Breast epithelium (tissue), 4 donors: Measurements from ENCODE around the gene SPOP. TPM values are rescaled to one million over a fixed set of nuclear protein-coding genes. Genes with fewer than 3 reads are reported as not detected.
A peak's percentile ranks its signal among the peaks of the same experiment; 100 is the strongest.

Experiments used
- DNase-seq, 2 donors: peaks; one replicate each; pipeline ENCODE4 v3.0.0-alpha.2; 2019; ENCODE audit warnings: low spot score in 2 of 2
- H3K27ac ChIP-seq, 2 donors: fragments of 200-600 bp; sonication (generic) in 1 of 2; one replicate each; pipeline ENCODE4 v1.5.1; 2016 to 2019; ENCODE audit warnings: mild to moderate bottlenecking in 1 of 2
- H3K27me3 ChIP-seq, 2 donors: fragments of 200-600 bp; sonication (generic) in 1 of 2; one replicate each; pipeline versions ENCODE4 v1.5.1 to v1.6.0; 2017 to 2019; ENCODE audit warnings: control low read depth in 1 of 2, mild to moderate bottlenecking in 1 of 2
- H3K36me3 ChIP-seq: fragments of 200-600 bp; one replicate; pipeline ENCODE4 v1.5.1; 2019
- H3K4me1 ChIP-seq, 2 donors: fragments of 200-600 bp; sonication (generic); one replicate each; pipeline ENCODE4 v1.5.1; 2016 to 2019; ENCODE audit warnings: control low read depth in 1 of 2
- H3K4me3 ChIP-seq, 3 donors: fragments of 200-600 bp; sonication (generic); 1 replicate in 2 of 3; 2 replicates in 1 of 3; pipeline ENCODE4 v1.5.1; 2016 to 2019; ENCODE audit warnings: mild to moderate bottlenecking in 3 of 3, moderate library complexity in 2 of 3
- H3K9me3 ChIP-seq, 2 donors: fragments of 200-600 bp; sonication (generic) in 1 of 2; one replicate each; pipeline ENCODE4 v1.5.1; 2016 to 2019; ENCODE audit warnings: control low read depth in 1 of 2
- CTCF ChIP-seq, 3 donors: fragments of 450-650 bp; IDR thresholded peaks; one replicate each; pipeline ENCODE4 v1.5.1; 2016 to 2017; ENCODE audit warnings: antibody characterized with exemption in 3 of 3, mild to moderate bottlenecking in 3 of 3, moderate library complexity in 3 of 3
- POLR2A ChIP-seq: fragments of 450-650 bp; IDR thresholded peaks from one replicate; pipeline ENCODE4 v1.6.1; 2016; ENCODE audit warnings: antibody characterized with exemption, mild to moderate bottlenecking, moderate library complexity
- POLR2AphosphoS5 ChIP-seq, 3 donors: sonication (generic); formaldehyde crosslinking; IDR thresholded peaks; one replicate each; pipeline ENCODE4 v1.6.1; 2017; ENCODE audit warnings: antibody characterized with exemption in 3 of 3
- intact Hi-C: fragments of 100-400 bp; cut with DNase I; formaldehyde crosslinking; loops from one replicate; pipeline ENCODE4 v1.15.1; 2023; ENCODE audit warnings: low total_unique reads
- total RNA-seq, 3 donors: library from RNA; depleted of rRNA; stranded (reverse); fragments of >200 nt; gene quantifications; one replicate each; pipeline ENCODE4 v1.1.0, GENCODE V29; 2016

The SPOP gene
- total RNA-seq, 3 donors from 2014 or later: 48.3 to 73.8 (median 55.4) TPM

DNA sequence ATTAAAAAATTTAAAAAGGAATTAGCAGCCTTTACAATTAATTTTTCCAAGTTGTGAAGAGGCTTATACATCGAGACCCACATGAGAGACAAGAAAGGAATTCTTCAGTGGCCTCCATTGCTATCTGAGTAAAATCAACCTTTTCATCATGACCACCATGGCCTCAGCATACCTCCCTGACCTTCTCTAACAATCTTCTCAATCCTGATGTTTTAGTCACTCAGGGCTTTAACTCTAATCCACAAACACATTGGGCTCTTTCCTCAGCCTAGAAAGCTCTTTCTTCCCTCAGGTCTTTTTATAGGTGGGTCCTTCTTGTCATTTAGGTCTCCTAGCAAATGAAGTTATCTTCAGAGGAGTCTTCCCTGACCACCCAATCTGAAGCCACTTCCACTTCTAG lies 46.4 kb downstream of the SPOP start:
- H3K4me1 ChIP-seq: no peaks in the 10 kb centered on the region

DNA sequence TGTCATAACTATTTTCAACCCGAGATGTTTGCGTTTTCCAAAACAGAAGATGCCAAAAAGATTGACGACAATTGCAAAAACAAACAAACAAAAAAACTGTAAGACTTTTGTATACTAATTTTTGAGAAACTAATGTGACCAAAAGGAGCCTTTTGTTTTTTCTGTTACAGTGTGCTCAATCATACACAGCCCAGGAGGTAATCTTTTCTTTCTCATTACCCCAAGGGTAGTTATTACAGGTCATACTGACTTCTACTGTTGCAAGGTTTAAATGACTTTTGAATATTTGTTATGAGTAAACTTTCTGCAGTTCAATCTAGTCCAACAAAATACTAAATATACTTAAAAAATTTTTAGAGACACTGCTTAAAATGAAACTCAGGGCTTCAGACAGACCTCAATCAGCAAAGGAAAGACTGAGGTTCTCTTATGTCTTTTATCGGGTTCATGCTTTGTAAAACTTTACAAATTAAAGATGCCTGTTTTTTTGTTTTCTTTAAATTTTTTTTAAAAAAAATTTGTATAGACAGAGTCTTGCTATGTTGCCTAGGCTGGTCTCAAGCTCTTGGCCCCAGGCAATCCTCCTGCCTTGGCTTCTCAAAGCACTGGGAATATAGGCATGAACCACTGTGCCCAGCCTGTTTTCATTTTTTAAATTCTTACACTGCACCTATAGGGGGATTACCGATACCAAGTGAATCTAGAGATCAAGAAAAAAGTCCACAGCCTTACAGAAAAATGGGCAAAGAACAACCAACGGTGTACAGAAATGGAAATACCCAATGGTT lies 47.6 kb downstream of the SPOP start:
- H3K9me3 ChIP-seq: no peaks in the 10 kb centered on the region
- intact Hi-C loops: no loop called here
- TF ChIP-seq POLR2A (no peak), CTCF (IDR thresholded peaks at IDR 0.05) (no peak), POLR2AphosphoS5 (IDR thresholded peaks at IDR 0.05) (no peak)
- no peak for DNase-seq
- no peaks in the 10 kb centered on the region for H3K36me3 ChIP-seq
- H3K27ac ChIP-seq: no peak overlapping the region
- no peaks in the 10 kb centered on the region for H3K4me1 ChIP-seq
- no peak overlapping the region for H3K4me3 ChIP-seq
- H3K27me3 ChIP-seq: no peaks in the 10 kb centered on the region

More for the DNA sequence above, 46.4 kb downstream of the SPOP start:
- no peak for DNase-seq
- TF ChIP-seq POLR2A (no peak), POLR2AphosphoS5 (IDR thresholded peaks at IDR 0.05) (no peak), CTCF (IDR thresholded peaks at IDR 0.05) (no peak)
- Histone ChIP-seq H3K27ac (no peak overlapping the region), H3K9me3 (no peaks in the 10 kb centered on the region), H3K4me3 (no peak overlapping the region), H3K36me3 (no peaks in the 10 kb centered on the region), H3K27me3 (no peaks in the 10 kb centered on the region)
- intact Hi-C loops: no loop called here

DNA sequence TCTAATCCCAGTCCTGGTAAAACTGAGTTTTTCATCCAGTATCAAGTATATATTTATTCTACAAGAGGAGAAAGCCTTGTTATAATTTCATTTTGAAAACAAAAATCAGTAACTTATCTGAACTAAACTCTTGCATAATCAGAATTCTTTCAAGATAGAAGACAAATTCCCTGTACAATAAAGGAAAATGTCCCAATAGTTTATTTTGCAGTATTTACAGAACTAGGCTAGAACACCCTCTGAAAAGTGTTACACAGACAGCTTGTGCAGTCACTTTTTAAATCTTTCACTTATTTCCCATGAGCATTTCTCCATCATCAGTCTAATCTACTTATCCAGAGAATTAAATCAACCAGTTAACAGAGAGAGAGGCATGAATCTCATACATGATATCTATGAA lies 48.5 kb downstream of the SPOP start:
- TF ChIP-seq CTCF (IDR thresholded peaks at IDR 0.05) (no peak), POLR2AphosphoS5 (IDR thresholded peaks at IDR 0.05) (no peak), POLR2A (no peak)
- intact Hi-C loops: no loop called here
- peak overlapping the region in 1 of 2 donors; percentile 1 for H3K27ac ChIP-seq

DNA sequence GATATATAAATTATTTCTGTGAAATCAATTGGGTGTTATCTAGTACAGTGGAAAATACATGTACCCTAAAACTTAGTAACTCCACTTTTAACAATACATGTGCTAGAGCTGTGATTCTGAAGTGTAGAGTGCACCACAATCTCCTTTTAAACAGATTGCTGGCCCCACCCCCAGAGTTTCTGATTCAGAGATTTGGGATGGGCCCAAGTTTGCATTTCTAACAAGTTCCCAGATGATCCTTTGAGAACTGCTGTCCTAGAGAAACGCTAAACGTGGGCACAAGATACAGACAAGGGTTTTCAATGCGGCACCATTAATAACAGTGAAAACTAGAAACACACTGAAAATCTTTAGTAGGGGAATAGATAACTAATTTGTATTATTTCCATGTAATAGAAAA lies 53.0 kb downstream of the SPOP start:
- no peak for DNase-seq
- no peaks in the 10 kb centered on the region for H3K36me3 ChIP-seq
- TF ChIP-seq POLR2A: no peak
- no peak for TF ChIP-seq CTCF (IDR thresholded peaks at IDR 0.05)
- TF ChIP-seq POLR2AphosphoS5 (IDR thresholded peaks at IDR 0.05): no peak
- H3K27me3 ChIP-seq: no peaks in the 10 kb centered on the region
- H3K9me3 ChIP-seq: no peaks in the 10 kb centered on the region
- H3K4me1 ChIP-seq: no peaks in the 10 kb centered on the region
- H3K27ac ChIP-seq: no peak overlapping the region
- intact Hi-C loops: no loop called here
- H3K4me3 ChIP-seq: no peak overlapping the region

More for the DNA sequence above, 48.5 kb downstream of the SPOP start:
- Histone ChIP-seq H3K4me1 (no peaks in the 10 kb centered on the region), H3K36me3 (no peaks in the 10 kb centered on the region), H3K27me3 (no peaks in the 10 kb centered on the region), H3K4me3 (no peak overlapping the region), H3K9me3 (no peaks in the 10 kb centered on the region)
- no peak for DNase-seq

GRCh38 chr17:49621946-49622529 lies 55.9 kb downstream of the SPOP start:
- TF ChIP-seq CTCF (IDR thresholded peaks at IDR 0.05): no peak
- TF ChIP-seq POLR2A: no peak
- no peak for TF ChIP-seq POLR2AphosphoS5 (IDR thresholded peaks at IDR 0.05)
- Histone ChIP-seq H3K27me3 (no peaks in the 10 kb centered on the region), H3K36me3 (no peaks in the 10 kb centered on the region), H3K27ac (no peak overlapping the region), H3K9me3 (no peaks in the 10 kb centered on the region), H3K4me1 (no peaks in the 10 kb centered on the region), H3K4me3 (no peak overlapping the region)
- no peak for DNase-seq
- intact Hi-C loops: no loop called here
